IMR-90 (cell line): ENCODE measurements around the gene PCGF2. TPM values are rescaled to one million over a fixed set of nuclear protein-coding genes. Genes with fewer than 3 reads are reported as not detected.

Experiments used
- ATAC-seq: fragments of 200-7000 bp; cut with Tn5 transposase; 2 replicates; pipeline ENCODE4 v1.9.1; 2020; ENCODE audit warnings: low read depth, mild to moderate bottlenecking, moderate library complexity
- BruUV-seq: library from RNA; stranded (reverse); fragments of 400-500 nt; replicated peaks from 2 replicates; lab custom pipeline; 2021; lab: Mats Ljungman, UMichigan
- CTCF ChIA-PET: fragments of 300-600 bp; formaldehyde crosslinking; extraction: SDS; loops from one replicate; lab custom pipeline; 2021; ENCODE audit warnings: antibody characterized with exemption; lab: Yijun Ruan, JAX
- POLR2A ChIA-PET: fragments of 300-600 bp; sonication (Branson Sonifier 250); formaldehyde crosslinking; loops from one replicate; lab custom pipeline; 2022; ENCODE audit warnings: antibody characterized with exemption; ENCODE audit not compliant: unreplicated experiment; lab: Charles Lee
- DNase-seq: peaks from one replicate; pipeline ENCODE4 v3.0.0; 2013
- H2AFZ ChIP-seq: replicated peaks from 2 replicates; pipeline ENCODE3; 2013; ENCODE audit warnings: low read length, mild to moderate bottlenecking; ENCODE audit not compliant: poor library complexity
- H2AK5ac ChIP-seq: 2 replicates; pipeline ENCODE4 v1.6.1; 2013; ENCODE audit warnings: low read depth, low read length, inconsistent platforms
- H2AK9ac ChIP-seq: replicated peaks from 2 replicates; pipeline ENCODE3; 2013; ENCODE audit warnings: mild to moderate bottlenecking, low read depth, low read length, moderate library complexity; ENCODE audit not compliant: poor library complexity
- H2BK120ac ChIP-seq: 2 replicates; pipeline ENCODE4 v1.6.1; 2013; ENCODE audit warnings: low read depth, low read length, inconsistent platforms
- H2BK15ac ChIP-seq: 3 replicates; pipeline ENCODE4 v1.6.1; 2013; ENCODE audit warnings: low read depth, low read length, inconsistent platforms
- H2BK20ac ChIP-seq: 2 replicates; pipeline ENCODE4 v1.6.1; 2013; ENCODE audit warnings: low read depth, mild to moderate bottlenecking, inconsistent platforms, low read length, moderate library complexity
- H2BK5ac ChIP-seq: 2 replicates; pipeline ENCODE4 v1.6.1; 2013; ENCODE audit warnings: mild to moderate bottlenecking, low read depth, low read length, inconsistent platforms; ENCODE audit not compliant: poor library complexity, severe bottlenecking
- H3K14ac ChIP-seq: replicated peaks from 2 replicates; pipeline ENCODE4 v1.6.1; 2013; ENCODE audit warnings: low read depth, low read length, inconsistent platforms
- H3K18ac ChIP-seq: 2 replicates; pipeline ENCODE4 v1.6.1; 2013; ENCODE audit warnings: low read depth, low read length, control low read depth
- H3K23ac ChIP-seq: 2 replicates; pipeline ENCODE4 v1.6.1; 2013; ENCODE audit warnings: low read depth, low read length, inconsistent platforms
- H3K27ac ChIP-seq: 2 replicates; pipeline ENCODE4 v1.5.1; 2013; ENCODE audit warnings: mild to moderate bottlenecking, control low read depth, low read length; ENCODE audit not compliant: insufficient read depth
- H3K27me3 ChIP-seq: 2 replicates; pipeline ENCODE4 v1.6.1; 2013; ENCODE audit warnings: low read length; ENCODE audit not compliant: control insufficient read depth, insufficient read depth
- H3K36me3 ChIP-seq: 2 replicates; pipeline ENCODE4 v1.6.1; 2013; ENCODE audit warnings: low read length, mixed read lengths; ENCODE audit not compliant: control insufficient read depth, insufficient read depth
- H3K4ac ChIP-seq: 2 replicates; pipeline ENCODE4 v1.6.1; 2013; ENCODE audit warnings: low read depth, low read length, inconsistent platforms
- H3K4me1 ChIP-seq: 2 replicates; pipeline ENCODE4 v1.6.1; 2013; ENCODE audit warnings: low read length, mixed read lengths; ENCODE audit not compliant: control insufficient read depth, insufficient read depth
- H3K4me2 ChIP-seq: 2 replicates; pipeline ENCODE4 v1.6.1; 2013; ENCODE audit warnings: low read depth, mild to moderate bottlenecking, control low read depth, low read length, moderate library complexity
- H3K4me3 ChIP-seq: 2 replicates; pipeline ENCODE4 v1.5.1; 2013; ENCODE audit warnings: low read depth, mild to moderate bottlenecking, control low read depth, low read length, moderate library complexity; ENCODE audit not compliant: insufficient read depth
- H3K56ac ChIP-seq: 2 replicates; pipeline ENCODE4 v1.6.1; 2013; ENCODE audit warnings: low read length, inconsistent platforms; ENCODE audit not compliant: insufficient read depth; ENCODE audit errors: extremely low read depth
- H3K79me1 ChIP-seq, 2 experiments: 2 replicates each; pipeline ENCODE4 v1.6.1; 2013; ENCODE audit warnings: low read length in 2 of 2, inconsistent platforms in 1 of 2, low read depth in 1 of 2
- H3K9ac ChIP-seq: 2 replicates; pipeline ENCODE4 v1.6.1; 2013; ENCODE audit warnings: low read depth, low read length, control low read depth
- H3K9me1 ChIP-seq: 2 replicates; pipeline ENCODE4 v1.6.1; 2013; ENCODE audit warnings: low read length, inconsistent platforms; ENCODE audit not compliant: insufficient read depth
- H3K9me3 ChIP-seq: 2 replicates; pipeline ENCODE4 v1.6.1; 2013; ENCODE audit warnings: low read length; ENCODE audit not compliant: control insufficient read depth, insufficient read depth
- H4K20me1 ChIP-seq: 2 replicates; pipeline ENCODE4 v1.6.1; 2013; ENCODE audit warnings: low read length, inconsistent platforms; ENCODE audit not compliant: insufficient read depth
- H4K5ac ChIP-seq: 2 replicates; pipeline ENCODE4 v1.6.1; 2013; ENCODE audit warnings: mild to moderate bottlenecking, low read depth, low read length, control low read depth
- H4K8ac ChIP-seq, 2 experiments: 2 replicates each; pipeline ENCODE4 v1.6.1; 2013; ENCODE audit warnings: low read depth in 2 of 2, low read length in 2 of 2, control low read depth in 1 of 2, inconsistent platforms in 1 of 2
- H4K91ac ChIP-seq: 2 replicates; pipeline ENCODE4 v1.6.1; 2013; ENCODE audit warnings: low read depth, low read length, inconsistent platforms; ENCODE audit not compliant: insufficient read depth
- BHLHE40 ChIP-seq: fragments of 150-350 bp; IDR thresholded peaks from 2 replicates; pipeline ENCODE4 v1.6.1; 2016; ENCODE audit warnings: mild to moderate bottlenecking, low read depth, low read length
- MAFK ChIP-seq: IDR thresholded peaks from 2 replicates; pipeline ENCODE4 v1.6.1; 2012; ENCODE audit warnings: low read depth, low read length, improper control_type of control experiment
- MAZ ChIP-seq: IDR thresholded peaks from 2 replicates; pipeline ENCODE4 v1.6.1; 2012; ENCODE audit warnings: low read depth, mild to moderate bottlenecking, low read length, improper control_type of control experiment, moderate library complexity, borderline replicate concordance
- MXI1 ChIP-seq: IDR thresholded peaks from 2 replicates; pipeline ENCODE4 v1.6.1; 2012; ENCODE audit warnings: low read depth, mild to moderate bottlenecking, low read length, moderate library complexity, borderline replicate concordance
- WGBS, 2 experiments: methylation state at CpG; one replicate each; pipeline versions ENCODE4 v1.1.5 to v1.1.7; 2013; ENCODE audit warnings: missing lambda C conversion rate in 2 of 2; ENCODE audit not compliant: insufficient read length in 1 of 2; ENCODE audit errors: extremely low coverage in 2 of 2; 5-methylcytosine and 5-hydroxymethylcytosine counted together
- dilution Hi-C: fragments of 300-500 bp; cut with HindIII; formaldehyde crosslinking; loops from one replicate; pipeline ENCODE4 v1.14.3; 2018; ENCODE audit warnings: low sequenced_read_pairs; ENCODE audit not compliant: unreplicated experiment
- in situ Hi-C: fragments of 300-500 bp; cut with MboI; formaldehyde crosslinking; loops from 3 replicates; pipeline ENCODE4 v1.14.3; 2019; ENCODE audit warnings: low sequenced_read_pairs, inconsistent platforms, mixed read lengths
- intact Hi-C: fragments of 100-400 bp; cut with micrococcal nuclease; formaldehyde crosslinking; loops from 2 replicates; pipeline ENCODE4 v1.10.0; 2022
- polyA plus RNA-seq, 3 experiments: library from polyadenylated mRNA; depleted of rRNA; stranded (reverse); fragments of >200 nt; gene quantifications; 2 replicates each; pipeline ENCODE4 v1.2.3, GENCODE V29; 2012; ENCODE audit warnings: low replicate concordance in 1 of 3
- total RNA-seq: library from RNA; depleted of rRNA; stranded (reverse); fragments of >200 nt; gene quantifications from 2 replicates; pipeline ENCODE4 v1.2.3, GENCODE V29; 2012

The PCGF2 gene
- total and polyA plus RNA-seq, 2 of the 4 experiments (the other 2 are of a cell fraction): 1.1 to 18.2 TPM

DNA sequence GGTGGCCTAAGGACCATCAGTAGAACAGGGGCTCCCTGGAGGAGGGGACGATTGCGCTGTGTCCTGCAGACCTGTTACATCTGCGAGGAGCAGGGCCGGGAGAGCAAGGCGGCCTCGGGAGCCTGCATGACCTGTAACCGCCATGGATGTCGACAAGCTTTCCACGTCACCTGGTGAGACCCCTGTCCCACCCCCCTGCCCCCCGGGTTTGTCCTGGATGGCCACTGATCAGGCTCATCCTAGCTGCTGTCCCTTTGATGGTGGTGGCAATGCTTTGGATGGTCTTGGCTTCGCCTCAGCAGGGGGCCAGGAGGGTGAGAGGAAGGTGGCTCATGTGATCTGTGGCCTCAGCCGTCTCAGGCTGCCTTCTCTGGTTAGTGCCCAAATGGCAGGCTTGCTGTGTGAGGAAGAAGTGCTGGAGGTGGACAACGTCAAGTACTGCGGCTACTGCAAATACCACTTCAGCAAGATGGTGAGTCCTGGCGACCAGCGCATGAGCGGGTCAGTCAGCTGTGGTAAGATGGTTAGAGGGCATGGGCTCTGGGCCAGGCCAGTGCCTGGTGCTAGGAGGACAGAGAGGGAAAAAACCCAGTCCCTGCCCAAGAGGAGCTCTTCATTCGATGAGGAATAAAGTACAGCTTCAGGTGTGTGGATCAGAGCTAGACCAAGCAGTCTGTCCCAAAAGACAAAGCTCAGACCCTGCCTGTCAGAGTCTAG is 38.9 kb downstream of the PCGF2 start:
- no TSS peak for BruUV-seq
- Histone ChIP-seq H3K18ac (no peak overlapping the region), H3K79me1 (peaks cover 20 to 52% of the 10 kb centered on the region in 2 experiments; a peak in 3 of 4 replicates), H2AK9ac (no peak overlapping the region), H3K4me2 (no peak overlapping the region), H4K91ac (no peak overlapping the region), H3K4ac (no peak overlapping the region), H3K27ac (no peak overlapping the region), H2BK120ac (no peak overlapping the region), H2AFZ (no peak overlapping the region), H3K9ac (no peak overlapping the region), H3K27me3 (no peaks in the 10 kb centered on the region), H2BK15ac (no peak overlapping the region), H4K5ac (no peak overlapping the region), H3K23ac (no peak overlapping the region), H3K14ac (no peak overlapping the region), H3K4me1 (peaks cover 6% of the 10 kb centered on the region), H2AK5ac (no peak overlapping the region), H2BK20ac (no peak overlapping the region), H3K56ac (no peak overlapping the region), H4K8ac (no peak overlapping the region), H3K4me3 (no peak overlapping the region), H3K9me3 (no peaks in the 10 kb centered on the region), H2BK5ac (no peak overlapping the region), H3K36me3 (peaks cover 42% of the 10 kb centered on the region), H3K9me1 (peaks cover 5% of the 10 kb centered on the region; the same call in 1 of the 2 replicates), H4K20me1 (peaks cover 27% of the 10 kb centered on the region; the same call in 1 of the 2 replicates)
- dilution Hi-C loops (no loop called here), in situ Hi-C loops (no loop called here), intact Hi-C loops (no loop called here)
- POLR2A ChIA-PET: interaction anchor here (0.6 kb wide), 1 partner anchor 300 kb away, joined by 3 read pairs; no protein-coding TSS in a partner anchor
- no peak for DNase-seq
- TF ChIP-seq MXI1: no peak
- TF ChIP-seq MAZ: no peak
- TF ChIP-seq BHLHE40: no peak
- TF ChIP-seq MAFK: no peak
- CTCF ChIA-PET: interaction anchor here (0.6 kb wide), 1 partner anchor 21 kb away, joined by 4 read pairs; no protein-coding TSS in a partner anchor
- no peak for ATAC-seq
- 94% methylated on average over 7 of the region's 18 CpGs; no CpG with 5 or more reads in 1 of the 2 experiments for WGBS, 2 experiments
